ENCODE data around the gene HPSE. TPM values are rescaled to one million over a fixed set of nuclear protein-coding genes. Genes with fewer than 3 reads are reported as not detected.

HPSE gene
- polyA plus RNA-seq, 1 of the 3 experiments (the other 2 are of a cell fraction), result 1.7 TPM

- Histone ChIP-seq H3K36me3 (replicated peaks in 1 of 2; ENCODE audit: control insufficient read depth in 1 of 2, insufficient read depth in 2 of 2, low read length in 1 of 2) (no peaks in the 10 kb centered on the region), H2AFZ (ENCODE audit: low read depth) (no peak overlapping the region), H3K4me2 (no peak overlapping the region), H3K9ac (no peak overlapping the region), H3K27ac (ENCODE audit: low read depth in 2 of 2, low read length in 1 of 2) (no peak overlapping the region), H3K27me3 (ENCODE audit: insufficient read depth) (no peaks in the 10 kb centered on the region), H3K4me3 (ENCODE audit: low read depth in 2 of 2, low read length in 1 of 2) (no peak overlapping the region), H4K20me1 (ENCODE audit: insufficient read depth) (no peaks in the 10 kb centered on the region), H3K9me2 (no peaks in the 10 kb centered on the region), H3K4me1 (ENCODE audit: control insufficient read depth in 1 of 2, insufficient read depth in 2 of 2, low read depth in 1 of 2, low read length in 1 of 2) (no peaks in the 10 kb centered on the region), H3K9me3 (no peaks in the 10 kb centered on the region), H3F3A (replicated peaks; ENCODE audit: insufficient read depth) (no peaks in the 10 kb centered on the region), H3K79me2 (ENCODE audit: insufficient read depth) (no peaks in the 10 kb centered on the region)
- no peak for DNase-seq
- ChIA-PET POLR2A (no interaction called here), CTCF (interaction anchor here (1.0 to 4.0 kb wide), 3 partner anchors 11 to 41 kb away, joined by 5 to 27 read pairs (median 7); no protein-coding TSS in a partner anchor)
- no peak for TF ChIP-seq MXI1 (IDR thresholded peaks at IDR 0.05; ENCODE audit: low read depth, low read length)
- no peak for TF ChIP-seq GABPA (IDR thresholded peaks at IDR 0.05; ENCODE audit: low read depth)
- TF ChIP-seq RCOR1 (IDR thresholded peaks at IDR 0.05; ENCODE audit: low read length), result no peak
- no peak for TF ChIP-seq CHD2 (IDR thresholded peaks at IDR 0.05; ENCODE audit: low read length, partially characterized antibody)
- no peak for TF ChIP-seq TEAD4 (IDR thresholded peaks at IDR 0.05; ENCODE audit: borderline replicate concordance, insufficient read depth)
- no peak for TF ChIP-seq YY1 (IDR thresholded peaks at IDR 0.05; ENCODE audit: low read depth)
- no peak for TF ChIP-seq FOXM1 (IDR thresholded peaks at IDR 0.05; ENCODE audit: low read depth)
- TF ChIP-seq RAD21 (IDR thresholded peaks at IDR 0.05; ENCODE audit: low read length), result no peak
- TF ChIP-seq MEF2A (IDR thresholded peaks at IDR 0.05; ENCODE audit: borderline replicate concordance, low read depth), result no peak
- no peak for TF ChIP-seq TCF12 (IDR thresholded peaks at IDR 0.05)
- TF ChIP-seq NFIC (IDR thresholded peaks at IDR 0.05; ENCODE audit: borderline replicate concordance), result no peak
- TF ChIP-seq POLR2AphosphoS5 (IDR thresholded peaks at IDR 0.05; ENCODE audit: low read depth, low read length), result no peak
- TF ChIP-seq, protein P1, sequence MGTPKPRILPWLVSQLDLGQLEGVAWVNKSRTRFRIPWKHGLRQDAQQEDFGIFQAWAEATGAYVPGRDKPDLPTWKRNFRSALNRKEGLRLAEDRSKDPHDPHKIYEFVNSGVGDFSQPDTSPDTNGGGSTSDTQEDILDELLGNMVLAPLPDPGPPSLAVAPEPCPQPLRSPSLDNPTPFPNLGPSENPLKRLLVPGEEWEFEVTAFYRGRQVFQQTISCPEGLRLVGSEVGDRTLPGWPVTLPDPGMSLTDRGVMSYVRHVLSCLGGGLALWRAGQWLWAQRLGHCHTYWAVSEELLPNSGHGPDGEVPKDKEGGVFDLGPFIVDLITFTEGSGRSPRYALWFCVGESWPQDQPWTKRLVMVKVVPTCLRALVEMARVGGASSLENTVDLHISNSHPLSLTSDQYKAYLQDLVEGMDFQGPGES (IDR thresholded peaks at IDR 0.05; ENCODE audit: low read depth, low read length), result no peak
- TF ChIP-seq FOSL2 (IDR thresholded peaks at IDR 0.05; ENCODE audit: borderline replicate concordance, low read depth), result no peak
- no peak for TF ChIP-seq PBX3 (IDR thresholded peaks at IDR 0.05)
- WGBS (ENCODE audit: low lambda C conversion rate), result 69% methylated on average over 7 of the region's 7 CpGs
Measured at GRCh38 chr4:83250687-83251446, 83.8 kb downstream of the HPSE start.

- Histone ChIP-seq H4K20me1 (ENCODE audit: insufficient read depth) (no peaks in the 10 kb centered on the region), H3F3A (replicated peaks; ENCODE audit: insufficient read depth) (no peaks in the 10 kb centered on the region), H3K27ac (ENCODE audit: low read depth in 2 of 2, low read length in 1 of 2) (no peak overlapping the region), H3K9me3 (no peaks in the 10 kb centered on the region), H3K27me3 (ENCODE audit: insufficient read depth) (no peaks in the 10 kb centered on the region), H3K79me2 (ENCODE audit: insufficient read depth) (no peaks in the 10 kb centered on the region), H3K9ac (no peak overlapping the region), H2AFZ (ENCODE audit: low read depth) (no peak overlapping the region), H3K4me3 (ENCODE audit: low read depth in 2 of 2, low read length in 1 of 2) (no peak overlapping the region), H3K4me2 (no peak overlapping the region), H3K36me3 (replicated peaks in 1 of 2; ENCODE audit: control insufficient read depth in 1 of 2, insufficient read depth in 2 of 2, low read length in 1 of 2) (no peaks in the 10 kb centered on the region), H3K4me1 (ENCODE audit: control insufficient read depth in 1 of 2, insufficient read depth in 2 of 2, low read depth in 1 of 2, low read length in 1 of 2) (no peaks in the 10 kb centered on the region), H3K9me2 (no peaks in the 10 kb centered on the region)
- CTCF ChIA-PET, result interaction anchor here (1.0 kb wide), 1 partner anchor 35 kb away, joined by 4 read pairs; the partner anchor contains the start of gene COQ2
- TF ChIP-seq PBX3 (IDR thresholded peaks at IDR 0.05) (no peak), EZH2phosphoT487 (IDR thresholded peaks at IDR 0.05; ENCODE audit: borderline replicate concordance, low read depth) (no peak), GABPA (IDR thresholded peaks at IDR 0.05; ENCODE audit: low read depth) (no peak), NRF1 (IDR thresholded peaks at IDR 0.05; ENCODE audit: low read depth, low read length) (no peak), FOXJ3 (CRISPR knock-in tag; IDR thresholded peaks at IDR 0.05) (no peak), MAX (IDR thresholded peaks at IDR 0.05; ENCODE audit: low read depth) (no peak), YY1 (IDR thresholded peaks at IDR 0.05; ENCODE audit: low read depth) (no peak), TEAD4 (IDR thresholded peaks at IDR 0.05; ENCODE audit: borderline replicate concordance, insufficient read depth) (no peak)
- TF ChIP-seq, protein P2, sequence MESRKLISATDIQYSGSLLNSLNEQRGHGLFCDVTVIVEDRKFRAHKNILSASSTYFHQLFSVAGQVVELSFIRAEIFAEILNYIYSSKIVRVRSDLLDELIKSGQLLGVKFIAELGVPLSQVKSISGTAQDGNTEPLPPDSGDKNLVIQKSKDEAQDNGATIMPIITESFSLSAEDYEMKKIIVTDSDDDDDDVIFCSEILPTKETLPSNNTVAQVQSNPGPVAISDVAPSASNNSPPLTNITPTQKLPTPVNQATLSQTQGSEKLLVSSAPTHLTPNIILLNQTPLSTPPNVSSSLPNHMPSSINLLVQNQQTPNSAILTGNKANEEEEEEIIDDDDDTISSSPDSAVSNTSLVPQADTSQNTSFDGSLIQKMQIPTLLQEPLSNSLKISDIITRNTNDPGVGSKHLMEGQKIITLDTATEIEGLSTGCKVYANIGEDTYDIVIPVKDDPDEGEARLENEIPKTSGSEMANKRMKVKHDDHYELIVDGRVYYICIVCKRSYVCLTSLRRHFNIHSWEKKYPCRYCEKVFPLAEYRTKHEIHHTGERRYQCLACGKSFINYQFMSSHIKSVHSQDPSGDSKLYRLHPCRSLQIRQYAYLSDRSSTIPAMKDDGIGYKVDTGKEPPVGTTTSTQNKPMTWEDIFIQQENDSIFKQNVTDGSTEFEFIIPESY (IDR thresholded peaks at IDR 0.05; ENCODE audit: borderline replicate concordance, low read depth), result no peak
- POLR2A ChIA-PET, result no interaction called here
- no peak for DNase-seq
- WGBS (ENCODE audit: low lambda C conversion rate), result 84% methylated on average over 3 of the region's 5 CpGs
Measured at GRCh38 chr4:83248486-83248885, 86.2 kb downstream of the HPSE start.
